Astrocyte of the spinal cord (primary cell): Measurements from ENCODE around the gene WDR4.
"Not testable (repeated sequence)": the region's sequence is repeated elsewhere in the genome, so short reads cannot be mapped to it uniquely, and the experiment has no call there.

Experiments used
- DNase-seq: peaks from one replicate; pipeline ENCODE4 v3.0.0; 2011; ENCODE audit warnings: low read depth, low spot score
- H3K4me3 ChIP-seq: 2 replicates; pipeline ENCODE4 v1.5.1; 2011; ENCODE audit warnings: low read depth, mild to moderate bottlenecking, low read length, moderate library complexity
- in situ Hi-C: cut with HindIII; loops from 2 replicates; pipeline ENCODE4 v1.10.0; 2017; ENCODE audit warnings: low sequenced_read_pairs
- TF ChIP-seq, protein P1 (sequence below): IDR thresholded peaks from 2 replicates; pipeline ENCODE4 v1.5.1; 2012; ENCODE audit warnings: low read depth, mild to moderate bottlenecking, low read length, inconsistent platforms

WDR4 gene, protein sequence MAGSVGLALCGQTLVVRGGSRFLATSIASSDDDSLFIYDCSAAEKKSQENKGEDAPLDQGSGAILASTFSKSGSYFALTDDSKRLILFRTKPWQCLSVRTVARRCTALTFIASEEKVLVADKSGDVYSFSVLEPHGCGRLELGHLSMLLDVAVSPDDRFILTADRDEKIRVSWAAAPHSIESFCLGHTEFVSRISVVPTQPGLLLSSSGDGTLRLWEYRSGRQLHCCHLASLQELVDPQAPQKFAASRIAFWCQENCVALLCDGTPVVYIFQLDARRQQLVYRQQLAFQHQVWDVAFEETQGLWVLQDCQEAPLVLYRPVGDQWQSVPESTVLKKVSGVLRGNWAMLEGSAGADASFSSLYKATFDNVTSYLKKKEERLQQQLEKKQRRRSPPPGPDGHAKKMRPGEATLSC

DNA sequence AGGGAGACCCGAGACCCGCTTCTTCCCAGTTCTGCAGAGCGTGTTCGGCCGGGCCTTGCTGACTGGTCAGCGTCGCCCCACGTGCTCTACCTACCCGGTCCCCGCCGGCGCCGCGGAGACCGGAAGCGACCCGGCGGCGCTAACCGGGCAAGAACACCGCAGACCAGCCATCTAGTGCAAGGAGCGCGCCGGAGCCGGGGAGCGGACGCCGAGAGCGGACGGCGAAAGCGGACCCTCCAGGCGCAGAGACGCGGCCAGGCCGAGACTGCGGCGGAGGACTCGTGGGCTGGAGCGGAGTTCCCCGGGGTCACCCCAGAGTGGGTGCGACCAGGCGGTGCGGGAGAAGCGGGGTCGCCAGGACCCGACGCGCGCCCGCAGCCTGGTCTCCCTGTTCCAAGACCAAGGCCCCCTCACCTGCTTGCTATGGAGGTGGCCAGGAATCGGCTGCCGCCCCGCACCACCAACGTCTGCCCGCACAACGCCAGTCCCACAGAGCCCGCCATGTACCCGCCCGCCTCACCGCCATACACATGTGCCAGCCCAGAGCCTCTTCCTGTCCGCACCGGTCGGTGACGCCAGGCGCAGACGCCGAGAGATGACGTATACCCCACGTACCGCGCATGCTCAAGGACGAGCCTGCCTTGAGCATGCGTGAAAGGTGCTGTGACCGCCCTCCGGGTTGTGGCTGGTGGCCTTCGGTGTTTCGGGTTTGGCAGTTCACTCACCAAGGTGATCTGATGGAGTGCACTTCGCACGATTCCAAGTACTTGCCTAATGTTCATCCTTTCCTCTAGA lies at the start of gene WDR4:
TSS of gene WDR4 (minus strand) at position 547 of the 795 bp plus-strand sequence. CDS start at position 503, 44 bp downstream.
- TF ChIP-seq, protein P1, sequence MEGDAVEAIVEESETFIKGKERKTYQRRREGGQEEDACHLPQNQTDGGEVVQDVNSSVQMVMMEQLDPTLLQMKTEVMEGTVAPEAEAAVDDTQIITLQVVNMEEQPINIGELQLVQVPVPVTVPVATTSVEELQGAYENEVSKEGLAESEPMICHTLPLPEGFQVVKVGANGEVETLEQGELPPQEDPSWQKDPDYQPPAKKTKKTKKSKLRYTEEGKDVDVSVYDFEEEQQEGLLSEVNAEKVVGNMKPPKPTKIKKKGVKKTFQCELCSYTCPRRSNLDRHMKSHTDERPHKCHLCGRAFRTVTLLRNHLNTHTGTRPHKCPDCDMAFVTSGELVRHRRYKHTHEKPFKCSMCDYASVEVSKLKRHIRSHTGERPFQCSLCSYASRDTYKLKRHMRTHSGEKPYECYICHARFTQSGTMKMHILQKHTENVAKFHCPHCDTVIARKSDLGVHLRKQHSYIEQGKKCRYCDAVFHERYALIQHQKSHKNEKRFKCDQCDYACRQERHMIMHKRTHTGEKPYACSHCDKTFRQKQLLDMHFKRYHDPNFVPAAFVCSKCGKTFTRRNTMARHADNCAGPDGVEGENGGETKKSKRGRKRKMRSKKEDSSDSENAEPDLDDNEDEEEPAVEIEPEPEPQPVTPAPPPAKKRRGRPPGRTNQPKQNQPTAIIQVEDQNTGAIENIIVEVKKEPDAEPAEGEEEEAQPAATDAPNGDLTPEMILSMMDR, result no peak
- peak within 1 kb of the TSS; percentile 90 for H3K4me3 ChIP-seq
- peak; percentile 99 for DNase-seq
- in situ Hi-C loops, result no loop called here

DNA sequence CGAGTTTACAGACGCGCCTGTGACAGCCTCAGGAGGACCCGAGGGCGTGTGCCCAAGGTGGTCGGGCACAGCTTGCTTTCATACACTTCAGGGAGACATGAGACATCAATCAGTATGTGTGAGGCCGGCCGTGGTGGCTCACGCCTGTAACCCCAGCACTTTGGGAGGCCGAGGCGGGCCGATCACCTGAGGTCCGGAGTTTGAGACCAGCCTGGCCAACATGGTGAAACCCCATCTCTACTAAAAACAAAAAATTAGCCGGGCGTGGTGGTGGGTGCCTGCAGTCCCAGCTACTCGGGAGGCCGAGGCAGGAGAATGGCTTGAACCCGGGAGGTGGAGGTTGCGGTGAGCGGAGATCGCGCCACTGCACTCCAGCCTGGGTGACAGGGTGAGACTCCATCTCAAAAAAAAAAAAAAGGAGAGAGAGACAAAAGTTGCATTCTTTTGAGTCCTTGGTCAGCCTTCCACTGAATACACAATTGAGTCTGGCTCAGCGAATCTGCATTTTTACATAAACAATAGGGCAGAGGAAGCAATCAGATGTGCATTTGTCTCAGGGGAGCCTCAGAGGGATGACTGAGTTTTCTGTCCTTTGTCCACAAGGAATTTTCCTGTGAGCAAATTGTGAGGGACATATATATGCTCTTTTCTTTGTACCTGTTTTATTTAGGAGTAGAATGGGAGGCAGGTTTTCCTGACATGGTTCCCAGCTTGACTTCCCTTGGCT lies 48.3 kb upstream of the WDR4 start:
- H3K4me3 ChIP-seq, DNase-seq, in situ Hi-C loops: not testable (repeated sequence)

DNA sequence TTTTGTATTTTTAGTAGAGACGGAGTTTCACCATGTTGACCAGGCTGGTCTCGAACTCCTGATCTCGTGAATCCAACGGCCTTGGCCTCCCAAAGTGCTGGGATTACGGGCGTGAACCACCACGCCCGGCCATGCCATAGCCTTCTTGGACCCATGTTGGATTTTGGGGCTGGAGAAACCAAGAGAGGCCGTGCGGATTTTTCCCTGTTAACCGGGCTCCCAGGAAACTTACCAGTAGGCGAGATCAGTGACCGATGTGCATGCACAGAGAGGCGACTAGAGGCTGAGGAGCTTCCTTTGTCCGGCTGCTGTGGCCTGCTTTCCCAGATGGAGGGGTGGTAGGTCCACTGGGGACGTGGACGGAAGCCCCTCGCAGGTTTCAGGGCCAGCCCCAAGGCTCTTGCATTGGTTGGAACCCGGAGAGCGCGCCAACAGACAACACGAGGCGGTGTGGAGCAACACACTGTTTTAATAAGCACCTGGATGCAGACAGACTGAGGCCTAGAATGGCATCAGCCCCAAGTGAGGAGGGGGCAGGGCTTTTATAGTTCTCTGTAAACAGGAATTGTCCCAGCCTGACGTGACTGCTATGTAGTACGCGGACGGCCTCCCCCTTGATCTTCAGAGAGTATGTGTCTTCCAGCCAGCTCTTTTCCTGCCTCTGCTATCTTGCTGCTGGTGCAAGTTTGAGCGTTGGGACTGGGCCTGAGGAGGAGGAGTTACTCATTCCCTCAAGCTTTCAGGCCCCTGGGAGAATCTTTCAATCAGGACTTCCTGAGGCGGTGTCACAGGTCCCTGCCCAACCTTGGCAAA lies 46.0 kb upstream of the WDR4 start, which contains the start of gene ERVH48-1:
TSS of gene ERVH48-1 (minus strand) at position 517 of the 813 bp plus-strand sequence. CDS start 6,624 bp downstream, outside the sequence.
- TF ChIP-seq, protein P1, result no peak
- DNase-seq, result no peak
- H3K4me3 ChIP-seq, result no peak within 1 kb of the TSS
- in situ Hi-C loops, result no loop called here

DNA sequence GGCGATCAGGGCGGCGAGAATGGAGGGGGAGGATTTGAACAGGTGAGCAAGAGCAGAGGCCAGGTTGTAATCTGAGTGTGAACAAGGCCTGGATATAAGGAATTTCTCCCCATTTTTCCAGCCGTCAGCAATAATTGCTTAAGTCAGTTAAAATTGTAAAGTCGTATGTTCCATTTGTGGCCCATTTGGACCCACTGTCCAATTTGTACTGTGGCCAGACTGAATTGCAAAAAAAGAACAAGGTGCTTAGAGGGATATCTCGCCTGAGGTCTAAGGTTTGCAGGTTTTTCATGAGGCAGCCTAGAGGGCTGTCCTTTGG lies 45.1 kb upstream of the WDR4 start:
- no peak for DNase-seq
- TF ChIP-seq, protein P1, result no peak
- no peak overlapping the region for H3K4me3 ChIP-seq
- in situ Hi-C loops, result no loop called here

DNA sequence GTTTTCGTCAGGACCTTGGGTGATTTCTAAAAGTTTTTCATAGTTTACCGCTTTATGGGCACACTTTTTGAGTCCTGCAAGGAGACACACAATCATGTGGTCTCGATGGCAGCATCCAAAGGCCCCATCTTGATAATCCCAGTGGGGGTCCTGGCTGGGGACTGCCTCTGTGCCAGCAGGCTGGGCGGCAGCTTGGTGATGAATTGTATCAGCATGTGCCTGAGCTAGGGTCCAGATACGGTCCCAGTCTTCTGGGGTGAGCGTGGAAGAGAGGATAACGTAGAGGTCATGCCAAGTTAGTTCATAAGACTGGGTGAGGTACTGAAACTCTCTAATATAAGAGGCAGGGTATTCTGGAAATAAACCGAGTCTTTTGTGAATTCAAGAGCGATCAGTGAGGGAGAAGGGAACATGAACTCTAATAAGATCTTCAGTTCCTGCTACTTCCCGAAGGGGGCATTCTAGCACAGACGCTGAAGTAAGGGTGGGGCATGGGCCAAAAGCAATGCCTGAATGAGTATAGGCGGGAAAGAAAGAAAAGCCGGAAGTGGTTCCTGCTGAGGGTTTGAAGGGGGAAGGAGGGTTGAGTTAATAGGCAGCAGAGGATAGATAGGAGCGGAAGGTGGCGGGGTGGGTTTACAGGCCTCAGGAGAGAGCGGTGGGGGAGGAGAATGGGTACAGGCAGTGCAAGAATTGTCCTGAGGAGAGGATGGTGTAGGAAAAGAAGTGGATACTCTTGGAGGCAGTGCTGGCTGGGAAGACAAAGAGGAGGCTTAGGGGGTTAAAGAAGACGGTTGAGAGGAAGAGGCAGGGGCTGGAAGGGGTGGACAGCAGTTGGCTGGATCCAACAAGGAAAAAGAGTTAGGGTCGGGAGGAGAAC lies 44.5 kb upstream of the WDR4 start:
- no peak overlapping the region for H3K4me3 ChIP-seq
- in situ Hi-C loops, result no loop called here
- TF ChIP-seq, protein P1, result peak; percentile 77

DNA sequence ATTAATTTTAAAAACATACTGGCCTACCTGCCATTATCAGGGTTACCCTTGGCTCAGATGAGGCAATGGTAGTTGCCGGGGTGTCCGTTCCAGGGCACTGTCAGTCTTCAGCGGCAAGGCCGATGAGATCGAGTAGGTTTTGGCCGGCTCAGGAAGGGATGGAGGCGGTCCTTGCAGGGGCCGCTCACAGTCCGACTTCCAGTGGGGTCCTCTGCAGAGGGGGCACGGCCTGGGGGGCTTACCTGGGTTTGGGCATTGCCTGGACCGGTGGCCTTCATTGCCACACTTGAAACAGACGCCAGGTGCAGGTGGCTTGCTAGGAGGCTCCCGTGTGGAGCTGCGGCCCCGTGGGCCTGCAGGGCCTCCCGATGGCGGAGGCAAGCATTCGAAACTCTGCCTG lies 43.6 kb upstream of the WDR4 start:
- in situ Hi-C loops, result no loop called here
- H3K4me3 ChIP-seq, result no peak overlapping the region
- TF ChIP-seq, protein P1, result no peak
- DNase-seq, result no peak

More for the DNA sequence above, 44.5 kb upstream of the WDR4 start:
- peak; percentile 87 for DNase-seq
